ENCODE data around the gene OR5B21. TPM values are rescaled to one million over a fixed set of nuclear protein-coding genes. Genes with fewer than 3 reads are reported as not detected.

Gene OR5B21
- total and polyA plus RNA-seq, 12 donors, result not detected

GRCh38 chr11:58527429-58527828 lies 19.5 kb upstream of the OR5B21 start:
- Histone ChIP-seq H3K27me3 (no peaks in the 10 kb centered on the region), H3K4me3 (no peak overlapping the region), H3K27ac (no peak overlapping the region), H3K4me1 (replicated peaks in 1 of 2) (peaks cover 0 to 7% of the 10 kb centered on the region in 2 donors), H3K36me3 (replicated peaks in 1 of 2) (peaks cover 0 to 10% of the 10 kb centered on the region in 2 donors), H3K9me3 (replicated peaks in 1 of 3) (no peaks in the 10 kb centered on the region)
- 92 to 96% (median 92%) methylated on average over 6 of the region's 6 CpGs for WGBS, 4 donors
- TF ChIP-seq POLR2A (IDR thresholded peaks at IDR 0.05) (no peak), CTCF (IDR thresholded peaks at IDR 0.05) (no peak)
- no peak for DNase-seq
- intact Hi-C loops (cut with DNase I), result no loop called here

GRCh38 chr11:58526721-58527120 lies 18.8 kb upstream of the OR5B21 start:
- WGBS, 4 donors, result 70 to 77% (median 73%) methylated on average over 3 of the region's 3 CpGs
- intact Hi-C loops (cut with DNase I), result no loop called here

GRCh38 chr11:58525037-58525614 lies 17.2 kb upstream of the OR5B21 start:
- Histone ChIP-seq H3K4me1 (replicated peaks in 1 of 2) (peaks cover 0 to 7% of the 10 kb centered on the region in 2 donors), H3K36me3 (replicated peaks in 1 of 2) (peaks cover 0 to 10% of the 10 kb centered on the region in 2 donors), H3K4me3 (no peak overlapping the region), H3K27me3 (no peaks in the 10 kb centered on the region), H3K27ac (no peak overlapping the region), H3K9me3 (replicated peaks in 1 of 3) (no peaks in the 10 kb centered on the region)
- no peak for DNase-seq
- intact Hi-C loops (cut with DNase I), result no loop called here
- TF ChIP-seq POLR2A (IDR thresholded peaks at IDR 0.05) (no peak), CTCF (IDR thresholded peaks at IDR 0.05) (no peak)
- 45 to 54% (median 49%) methylated on average over 6 of the region's 6 CpGs for WGBS, 4 donors

More at GRCh38 chr11:58526721-58527120, 18.8 kb upstream of the OR5B21 start:
- H3K4me1 ChIP-seq (replicated peaks in 1 of 2), result peaks cover 0 to 7% of the 10 kb centered on the region in 2 donors
- no peaks in the 10 kb centered on the region for H3K27me3 ChIP-seq
- no peaks in the 10 kb centered on the region for H3K9me3 ChIP-seq (replicated peaks in 1 of 3)
- H3K4me3 ChIP-seq, result no peak overlapping the region
- no peak overlapping the region for H3K27ac ChIP-seq
- no peak for DNase-seq
- TF ChIP-seq POLR2A (IDR thresholded peaks at IDR 0.05) (no peak), CTCF (IDR thresholded peaks at IDR 0.05) (no peak)
- peaks cover 0 to 10% of the 10 kb centered on the region in 2 donors for H3K36me3 ChIP-seq (replicated peaks in 1 of 2)

GRCh38 chr11:58524232-58525036 lies 16.5 kb upstream of the OR5B21 start:
- peak; percentile 50 to 81 (median 65) for DNase-seq
- intact Hi-C loops (cut with DNase I), result no loop called here
- H3K4me1 ChIP-seq (replicated peaks in 1 of 2), result peaks cover 0 to 7% of the 10 kb centered on the region in 2 donors
- no peaks in the 10 kb centered on the region for H3K27me3 ChIP-seq
- H3K36me3 ChIP-seq (replicated peaks in 1 of 2), result peaks cover 0 to 10% of the 10 kb centered on the region in 2 donors
- no peaks in the 10 kb centered on the region for H3K9me3 ChIP-seq (replicated peaks in 1 of 3)
- TF ChIP-seq CTCF (IDR thresholded peaks at IDR 0.05), result peak; percentile 46 to 69 (median 66)
- TF ChIP-seq POLR2A (IDR thresholded peaks at IDR 0.05), result no peak
- 18 to 23% (median 19%) methylated on average over 7 of the region's 7 CpGs for WGBS, 4 donors
- peak overlapping the region in 1 of 5 donors; percentile 3 for H3K27ac ChIP-seq
- H3K4me3 ChIP-seq, result peak overlapping the region in 1 of 4 donors; percentile 23

Measured in adrenal gland (tissue), 12 donors.